Erythroblast (primary cell): ENCODE measurements around the gene METRN.

Experiments
- GATA1 ChIP-seq: IDR thresholded peaks from 2 replicates; pipeline ENCODE4 v1.6.1; 2011; ENCODE audit warnings: low read depth, mild to moderate bottlenecking, control low read depth, low read length, moderate library complexity
- POLR2A ChIP-seq: IDR thresholded peaks from 2 replicates; pipeline ENCODE4 v1.6.1; 2011; ENCODE audit warnings: mild to moderate bottlenecking, low read length

- TF ChIP-seq POLR2A (no peak), GATA1 (no peak)
Observed at GRCh38 chr16:675884-676564, 38.9 kb upstream of the METRN start.
